Metanephros (tissue), 2 donors: ENCODE measurements around the gene ACBD4. TPM values are rescaled to one million over a fixed set of nuclear protein-coding genes. Genes with fewer than 3 reads are reported as not detected.

Source experiments
- small RNA-seq: library from RNA; depleted of rRNA; stranded (forward); fragments of <200 nt; gene quantifications from one replicate; pipeline ENCODE3, GENCODE V24; 2014; ENCODE audit warnings: low replicate concordance
- total RNA-seq: library from RNA; depleted of rRNA; stranded (reverse); fragments of >200 nt; gene quantifications from one replicate; pipeline ENCODE4 v1.2.3, GENCODE V29; 2014

ACBD4 gene
- total RNA-seq = 11.5 TPM

GRCh38 chr17:45135192-45135977 is at the start of gene ACBD4:
Gene ACBD4, plus strand, starts transcription at chr17:45135687. Its CDS starts 458 bp downstream, at chr17:45136145.

GRCh38 chr17:45132320-45132571 is 3.2 kb upstream of the ACBD4 start, which contains the start of gene PLCD3:
Gene PLCD3, minus strand, starts transcription at chr17:45132515. Its CDS starts 105 bp downstream, at chr17:45132410.

DNA sequence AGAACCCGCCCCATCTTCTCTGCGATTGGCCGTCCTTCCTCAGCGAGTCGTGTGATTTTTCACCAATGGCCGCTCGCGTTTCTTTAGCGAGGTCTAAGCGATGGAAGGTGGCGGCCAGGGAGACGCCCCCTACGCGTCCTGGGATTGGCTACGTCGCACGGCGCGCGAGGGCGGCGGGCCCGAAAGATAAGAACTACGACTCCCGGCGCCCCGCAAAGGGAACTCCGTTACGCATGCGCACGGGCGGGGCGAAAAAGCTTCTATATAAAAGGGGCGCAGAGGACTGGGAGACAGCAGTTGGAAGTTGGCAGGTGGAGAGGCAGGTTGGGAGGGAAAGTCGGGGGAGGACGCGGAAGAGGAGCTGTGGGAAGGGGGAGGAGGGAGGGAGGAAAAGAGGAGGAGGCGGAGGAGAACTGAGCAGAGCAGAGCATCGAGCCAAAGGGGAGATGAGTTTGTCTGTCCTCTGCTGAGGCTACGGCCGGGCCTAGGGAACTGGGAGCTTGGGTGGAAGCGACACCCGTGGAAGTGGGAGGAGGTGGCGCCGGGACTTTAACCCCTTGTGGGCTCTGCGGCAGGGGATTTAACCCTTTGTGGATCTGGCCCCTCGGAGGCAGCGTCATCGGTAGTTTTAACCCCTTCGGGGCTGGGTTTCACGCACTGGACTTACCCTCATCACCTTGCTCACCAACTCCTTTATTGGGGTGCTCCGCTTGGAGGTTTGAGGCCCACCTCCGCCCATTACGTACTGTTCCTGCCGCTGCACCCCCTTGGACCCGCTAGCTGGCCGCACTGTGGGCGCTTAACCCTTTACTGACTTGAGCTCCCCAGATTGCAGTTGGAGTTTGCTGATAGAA is 12.9 kb downstream of the ACBD4 start, which contains the start of gene HEXIM1:
HEXIM1 (plus strand) TSS at position 293 of the 854 bp plus-strand sequence. CDS start 716 bp downstream, outside the sequence.

DNA sequence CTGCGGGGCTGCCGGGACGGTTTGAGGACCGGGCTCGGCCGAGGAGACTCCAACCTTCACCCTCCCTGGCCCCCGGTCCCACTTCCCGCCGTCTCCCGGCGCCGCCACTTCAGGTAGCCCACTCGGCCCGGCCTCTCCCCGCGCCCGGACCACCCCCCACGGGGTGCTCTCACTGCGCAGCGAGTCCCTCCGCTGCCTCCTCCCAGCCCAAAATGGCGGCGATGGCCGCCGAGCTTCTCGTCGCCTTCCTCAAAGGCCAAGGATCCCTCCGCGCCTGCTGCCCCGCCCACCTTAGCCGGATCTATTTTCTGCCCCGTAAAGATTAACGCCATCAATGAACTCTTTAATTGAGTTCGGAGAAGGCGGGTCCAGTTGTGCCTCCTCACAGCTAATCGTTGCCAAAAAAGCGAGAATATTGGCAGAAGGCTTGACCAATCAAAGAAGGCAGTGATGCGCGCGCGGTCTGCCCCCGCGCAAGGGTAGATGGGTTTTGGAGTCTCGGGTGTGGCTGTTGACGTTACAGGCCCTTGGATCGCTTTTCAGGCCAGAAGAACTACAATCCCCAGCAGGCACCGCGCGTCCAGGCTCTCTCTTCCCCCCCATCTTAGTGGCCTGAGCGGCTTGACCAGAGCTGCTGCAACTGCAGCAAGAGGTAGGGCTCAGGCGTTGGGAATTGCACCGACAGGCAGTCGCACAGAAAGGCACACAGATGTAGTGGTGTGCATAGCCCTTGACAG is 26.0 kb downstream of the ACBD4 start, which contains the start of gene HEXIM2:
HEXIM2 (plus strand) TSS at position 588 of the 737 bp plus-strand sequence. CDS start 919 bp downstream, outside the sequence.

Small RNA genes lying within 50 kb of the gene (small RNA-seq; reads per million reads assigned to genes)
- gene MIR6784 = not detected

Other genes with a start within 250 kb of the ACBD4 start
- gene EFTUD2, start 236.2 kb upstream of the ACBD4 start, total RNA-seq = 75.6 TPM
- gene GFAP, start 220.2 kb upstream of the ACBD4 start, total RNA-seq = 0.29 TPM
- gene KIF18B, start 187.9 kb upstream of the ACBD4 start, total RNA-seq = 5.4 TPM
- gene C1QL1, start 167.4 kb upstream of the ACBD4 start, total RNA-seq = 1.1 TPM
- 51.7 TPM for gene DCAKD, start 84.1 kb upstream of the ACBD4 start, total RNA-seq
- gene NMT1, start 74.4 kb upstream of the ACBD4 start, total RNA-seq = 44.2 TPM
- 20.2 TPM for gene PLCD3, start 3.2 kb upstream of the ACBD4 start, total RNA-seq
- 23.4 TPM for gene HEXIM1, start 12.8 kb downstream of the ACBD4 start, total RNA-seq
- 9.1 TPM for gene HEXIM2, start 26.2 kb downstream of the ACBD4 start, total RNA-seq
- gene FMNL1, start 86.2 kb downstream of the ACBD4 start, total RNA-seq = 15.3 TPM
- 0.12 TPM for gene SPATA32, start 126.4 kb downstream of the ACBD4 start, total RNA-seq
- gene MAP3K14, start 181.3 kb downstream of the ACBD4 start, total RNA-seq = 7.5 TPM